Progenitor cell of endocrine pancreas (in vitro differentiated cells): ENCODE data around the gene CCDC81. TPM values are rescaled to one million over a fixed set of nuclear protein-coding genes. Genes with fewer than 3 reads are reported as not detected.
"Not testable (repeated sequence)": the region's sequence is repeated elsewhere in the genome, so short reads cannot be mapped to it uniquely, and the experiment has no call there.

Experiments
- DNase-seq: peaks from one replicate; pipeline ENCODE4 v3.0.0; 2021; ENCODE audit warnings: low spot score; ENCODE audit not compliant: unreplicated experiment
- H3K27ac Mint-ChIP-seq: 2 replicates; pipeline ENCODE4 v1.8.0; 2021; ENCODE audit warnings: mild to moderate bottlenecking, moderate library complexity, mixed read lengths
- H3K27me3 Mint-ChIP-seq: 2 replicates; pipeline ENCODE4 v1.8.0; 2021; ENCODE audit warnings: mixed read lengths
- H3K36me3 Mint-ChIP-seq: 2 replicates; pipeline ENCODE4 v1.8.0; 2022; ENCODE audit warnings: mixed read lengths; ENCODE audit not compliant: insufficient read depth
- H3K4me1 Mint-ChIP-seq: 2 replicates; pipeline ENCODE4 v1.8.0; 2021; ENCODE audit warnings: low read depth, mixed read lengths
- H3K4me3 Mint-ChIP-seq: 2 replicates; pipeline ENCODE4 v1.8.0; 2021; ENCODE audit warnings: low read depth, mild to moderate bottlenecking, moderate library complexity, mixed read lengths
- H3K9me3 Mint-ChIP-seq: 2 replicates; pipeline ENCODE4 v1.8.0; 2021; ENCODE audit warnings: low read depth, mixed read lengths
- total RNA-seq: library from RNA; stranded (reverse); gene quantifications from 2 replicates; pipeline ENCODE4 v1.2.1, GENCODE V29; 2021
- TF ChIP-seq, protein P1 (sequence below): fragments of 200-600 bp; sonication (generic); IDR thresholded peaks from one replicate; pipeline ENCODE4 v1.5.0; 2021; ENCODE audit warnings: antibody characterized with exemption, mild to moderate bottlenecking; ENCODE audit not compliant: unreplicated experiment

The CCDC81 gene
- total RNA-seq, 1 donor from 2014 or later, result 1.3 TPM

DNA sequence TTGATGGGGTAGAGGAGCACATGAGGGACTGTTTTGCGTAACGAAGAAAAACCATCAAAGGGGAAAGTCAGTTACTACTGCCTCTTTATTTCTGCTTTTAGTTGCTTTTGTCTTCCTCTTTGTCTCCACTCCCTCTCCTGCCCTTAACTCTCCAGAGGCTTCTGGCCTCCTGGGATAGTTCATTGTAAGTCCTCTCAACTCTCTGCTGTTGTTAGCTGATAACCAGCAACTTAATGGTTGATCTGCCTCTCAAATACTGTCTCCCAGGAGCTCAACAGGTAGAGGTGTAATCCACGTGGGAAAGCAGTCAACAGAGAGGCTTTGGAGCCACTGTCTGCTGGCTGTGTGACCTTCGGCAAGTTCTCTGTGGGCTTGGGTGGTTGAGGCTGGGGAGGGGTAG lies 47.3 kb downstream of the CCDC81 start:
- no peak for DNase-seq
- Mint-ChIP-seq H3K27ac (peak overlapping the region; percentile 33), H3K27me3 (no peaks in the 10 kb centered on the region)

DNA sequence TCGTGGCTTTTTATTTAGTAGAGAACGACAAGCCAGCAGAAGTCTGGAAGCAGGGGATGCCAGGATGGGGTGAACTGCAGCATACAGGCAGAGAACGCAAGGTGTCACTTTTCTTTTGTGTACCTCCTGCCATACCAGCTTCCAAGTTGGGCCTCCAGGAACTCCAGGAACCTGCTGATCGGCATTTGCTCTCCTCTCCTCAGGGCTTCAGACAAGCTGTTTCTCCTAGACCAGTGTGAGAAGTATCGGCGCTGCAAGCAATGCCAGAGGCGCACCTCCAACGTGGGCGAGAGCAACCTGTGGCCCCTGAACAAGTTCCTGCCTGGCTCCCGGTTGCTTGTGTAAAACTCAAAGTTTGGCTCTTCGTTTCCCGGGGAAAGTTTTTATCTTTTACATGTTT lies 47.7 kb downstream of the CCDC81 start:
- H3K27ac Mint-ChIP-seq, result peak overlapping the region; percentile 33
- DNase-seq, result no peak
- H3K4me3 Mint-ChIP-seq, result no peak overlapping the region
- H3K4me1 Mint-ChIP-seq, result peaks cover 25% of the 10 kb centered on the region
- peaks cover 4% of the 10 kb centered on the region for H3K36me3 Mint-ChIP-seq
- H3K27me3 Mint-ChIP-seq, result no peaks in the 10 kb centered on the region
- peaks cover 12% of the 10 kb centered on the region for H3K9me3 Mint-ChIP-seq
- TF ChIP-seq, protein P1, sequence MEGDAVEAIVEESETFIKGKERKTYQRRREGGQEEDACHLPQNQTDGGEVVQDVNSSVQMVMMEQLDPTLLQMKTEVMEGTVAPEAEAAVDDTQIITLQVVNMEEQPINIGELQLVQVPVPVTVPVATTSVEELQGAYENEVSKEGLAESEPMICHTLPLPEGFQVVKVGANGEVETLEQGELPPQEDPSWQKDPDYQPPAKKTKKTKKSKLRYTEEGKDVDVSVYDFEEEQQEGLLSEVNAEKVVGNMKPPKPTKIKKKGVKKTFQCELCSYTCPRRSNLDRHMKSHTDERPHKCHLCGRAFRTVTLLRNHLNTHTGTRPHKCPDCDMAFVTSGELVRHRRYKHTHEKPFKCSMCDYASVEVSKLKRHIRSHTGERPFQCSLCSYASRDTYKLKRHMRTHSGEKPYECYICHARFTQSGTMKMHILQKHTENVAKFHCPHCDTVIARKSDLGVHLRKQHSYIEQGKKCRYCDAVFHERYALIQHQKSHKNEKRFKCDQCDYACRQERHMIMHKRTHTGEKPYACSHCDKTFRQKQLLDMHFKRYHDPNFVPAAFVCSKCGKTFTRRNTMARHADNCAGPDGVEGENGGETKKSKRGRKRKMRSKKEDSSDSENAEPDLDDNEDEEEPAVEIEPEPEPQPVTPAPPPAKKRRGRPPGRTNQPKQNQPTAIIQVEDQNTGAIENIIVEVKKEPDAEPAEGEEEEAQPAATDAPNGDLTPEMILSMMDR, result no peak

More for the DNA sequence above, 47.3 kb downstream of the CCDC81 start:
- Mint-ChIP-seq H3K4me3 (no peak overlapping the region), H3K4me1 (peaks cover 25% of the 10 kb centered on the region), H3K36me3 (peaks cover 4% of the 10 kb centered on the region), H3K9me3 (peaks cover 9% of the 10 kb centered on the region)
- TF ChIP-seq, protein P1, result no peak

DNA sequence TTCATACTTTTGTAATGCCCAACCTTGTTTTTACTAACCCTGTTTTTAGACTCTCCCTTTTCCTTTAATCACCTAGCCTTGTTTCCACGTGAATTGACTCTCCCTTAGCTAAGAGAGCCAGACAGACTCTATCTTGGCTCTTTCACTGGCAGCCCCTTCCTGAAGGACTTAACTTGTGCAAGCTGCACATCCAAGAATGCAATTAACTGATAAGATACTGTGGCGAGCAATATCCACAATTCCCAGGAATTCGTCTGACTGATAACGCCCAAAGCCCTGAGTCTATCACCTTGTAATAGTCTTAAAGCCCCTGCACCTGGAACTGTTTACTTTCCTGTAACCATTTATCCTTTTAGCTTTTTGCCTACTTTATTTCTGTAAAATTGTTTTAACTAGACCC lies 48.8 kb downstream of the CCDC81 start:
- not testable (repeated sequence) for H3K36me3 Mint-ChIP-seq, H3K27me3 Mint-ChIP-seq, DNase-seq
- Mint-ChIP-seq H3K9me3 (peaks cover 18% of the 10 kb centered on the region), H3K27ac (peak overlapping the region; percentile 29), H3K4me3 (peak overlapping the region; percentile 2), H3K4me1 (peaks cover 25% of the 10 kb centered on the region)

DNA sequence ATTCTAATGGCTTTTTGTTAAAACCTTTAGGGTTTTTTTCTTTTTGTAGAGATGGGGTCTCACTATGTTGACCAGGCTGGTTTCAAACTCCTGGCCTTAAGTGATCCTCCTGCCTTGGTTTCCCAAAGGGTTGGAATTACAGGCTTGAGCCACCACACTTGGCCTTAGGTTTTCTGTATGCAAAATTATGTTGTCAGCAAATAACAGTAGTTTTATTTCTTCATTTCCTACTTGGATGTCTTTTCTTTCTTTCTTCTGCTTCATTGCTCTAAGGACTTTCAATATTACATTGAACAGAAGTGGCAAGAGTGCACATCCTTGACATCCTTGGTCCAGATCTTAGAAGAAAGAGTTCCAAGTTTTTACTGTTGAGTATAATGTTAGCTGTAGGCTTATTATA lies 52.8 kb downstream of the CCDC81 start:
- Mint-ChIP-seq H3K4me3 (no peak overlapping the region), H3K27me3 (no peaks in the 10 kb centered on the region), H3K4me1 (peaks cover 20% of the 10 kb centered on the region), H3K9me3 (peaks cover 32% of the 10 kb centered on the region), H3K36me3 (peaks cover 17% of the 10 kb centered on the region), H3K27ac (no peak overlapping the region)
- TF ChIP-seq, protein P1, result no peak
- DNase-seq, result no peak

DNA sequence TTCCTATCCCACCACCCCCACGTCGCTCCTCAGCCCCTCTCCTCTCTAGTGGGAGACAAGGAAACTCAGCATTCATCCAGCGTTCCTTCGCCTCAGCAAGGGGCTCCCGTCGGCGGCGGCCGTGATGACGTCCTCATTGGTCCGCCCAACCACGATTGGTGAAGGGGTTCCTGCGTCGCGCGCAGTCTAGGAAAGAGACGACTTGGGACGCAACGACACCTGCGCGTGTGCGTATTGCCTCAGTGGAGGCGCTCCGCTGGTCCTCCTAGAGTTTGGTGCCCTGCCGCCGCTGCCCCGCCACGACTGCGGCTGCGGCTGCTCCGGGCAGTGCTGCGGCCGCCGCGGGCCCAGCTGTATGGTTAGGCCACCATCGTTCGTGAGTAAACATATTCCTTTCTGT lies 56.6 kb downstream of the CCDC81 start:
- no peak for DNase-seq
- Mint-ChIP-seq H3K27me3 (no peaks in the 10 kb centered on the region), H3K4me3 (no peak overlapping the region), H3K36me3 (peaks cover 20% of the 10 kb centered on the region), H3K4me1 (peaks cover 2% of the 10 kb centered on the region), H3K27ac (no peak overlapping the region), H3K9me3 (peaks cover 32% of the 10 kb centered on the region)
- TF ChIP-seq, protein P1, result no peak

DNA sequence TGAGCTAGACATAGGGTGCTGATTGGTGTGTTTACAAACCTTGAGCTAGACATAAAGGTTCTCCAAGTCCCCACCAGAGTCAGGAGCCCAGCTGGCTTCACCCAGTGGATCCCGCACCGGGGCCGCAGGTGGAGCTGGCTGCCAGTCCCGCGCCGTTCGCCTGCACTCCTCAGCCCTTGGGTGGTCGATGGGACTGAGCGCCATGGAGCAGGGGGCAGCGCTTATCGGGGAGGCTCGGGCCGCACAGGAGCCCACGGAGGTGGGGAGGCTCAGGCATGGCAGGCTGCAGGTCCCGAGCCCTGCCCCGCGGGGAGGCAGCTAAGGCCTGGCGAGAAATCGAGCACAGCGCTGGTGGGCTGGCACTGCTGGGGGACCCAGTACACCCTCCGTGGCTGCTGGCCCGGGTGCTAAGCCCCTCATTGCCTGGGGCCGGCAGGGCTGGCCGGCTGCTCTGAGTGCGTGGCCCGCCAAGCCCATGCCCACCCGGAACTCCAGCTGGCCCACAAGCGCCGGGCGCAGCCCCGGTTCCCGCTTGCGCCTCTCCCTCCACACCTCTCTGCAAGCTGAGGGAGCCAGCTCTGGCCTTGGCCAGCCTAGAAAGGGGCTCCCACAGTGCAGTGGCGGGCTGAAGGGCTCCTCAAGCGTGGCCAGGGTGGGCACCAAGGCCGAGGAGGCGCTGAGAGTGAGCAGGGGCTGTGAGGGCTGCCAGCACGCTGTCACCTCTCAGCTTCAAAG lies 58.8 kb downstream of the CCDC81 start:
- Mint-ChIP-seq H3K9me3 (peaks cover 18% of the 10 kb centered on the region), H3K36me3 (peaks cover 14% of the 10 kb centered on the region)
- H3K27ac Mint-ChIP-seq, H3K27me3 Mint-ChIP-seq, H3K4me1 Mint-ChIP-seq, DNase-seq, H3K4me3 Mint-ChIP-seq: not testable (repeated sequence)
